ENCODE results near the gene IL10RA.

GRCh38 chr11:117960406-117960805 is 25.8 kb upstream of the IL10RA start:
- TF ChIP-seq MAZ (IDR thresholded peaks at IDR 0.05; ENCODE audit: borderline replicate concordance, low read depth, low read length), result no peak
- TF ChIP-seq CTCF (conservative IDR thresholded peaks at IDR 0.05; ENCODE audit: low read depth, low read length), result no peak
- TF ChIP-seq RAD21 (IDR thresholded peaks at IDR 0.05; ENCODE audit: low read length), result no peak
- TF ChIP-seq CEBPB (IDR thresholded peaks at IDR 0.05; ENCODE audit: low read depth, low read length), result no peak
- TF ChIP-seq MAFK (IDR thresholded peaks at IDR 0.05; ENCODE audit: low read depth, low read length), result no peak
- TF ChIP-seq POLR2A (IDR thresholded peaks at IDR 0.05; ENCODE audit: low read depth, low read length), result no peak
- TF ChIP-seq NFE2L2 (IDR thresholded peaks at IDR 0.05; ENCODE audit: low read depth, low read length), result no peak
- TF ChIP-seq CHD1 (IDR thresholded peaks at IDR 0.05; ENCODE audit: low read depth, low read length), result no peak
- TF ChIP-seq USF2 (IDR thresholded peaks at IDR 0.05; ENCODE audit: low read depth, low read length), result no peak
- TF ChIP-seq SMC3 (IDR thresholded peaks at IDR 0.05; ENCODE audit: low read depth, low read length), result no peak
